ENCODE data around the gene TBC1D9.

Gene TBC1D9

GRCh38 chr4:140579278-140579677, 176.9 kb downstream of the TBC1D9 start:
- Histone ChIP-seq H3K27me3 (replicated peaks; ENCODE audit: insufficient read depth, low read length) (no peaks in the 10 kb centered on the region), H3K9me2 (replicated peaks; ENCODE audit: insufficient read depth, low read length) (no peaks in the 10 kb centered on the region), H3K9ac (ENCODE audit: low read length) (no peak overlapping the region), H3K79me2 (ENCODE audit: low read length) (no peaks in the 10 kb centered on the region), H3F3A (ENCODE audit: insufficient read depth, low read length) (no peaks in the 10 kb centered on the region), H2AFZ (ENCODE audit: low read length) (no peak overlapping the region), H3K4me2 (ENCODE audit: low read depth, low read length) (no peak overlapping the region), H3K9me3 (replicated peaks; ENCODE audit: insufficient read depth, low read length) (no peaks in the 10 kb centered on the region), H3K36me3 (replicated peaks; ENCODE audit: insufficient read depth, low read length) (no peaks in the 10 kb centered on the region), H3K27ac (ENCODE audit: low read length) (no peak overlapping the region), H3K4me1 (ENCODE audit: low read length) (no peaks in the 10 kb centered on the region), H3K4me3 (ENCODE audit: low read length) (no peak overlapping the region), H4K20me1 (ENCODE audit: insufficient read depth, low read length) (no peaks in the 10 kb centered on the region)
- TF ChIP-seq EZH2phosphoT487 (IDR thresholded peaks at IDR 0.05; ENCODE audit: low read length) = no peak
- no peak for DNase-seq

DNA sequence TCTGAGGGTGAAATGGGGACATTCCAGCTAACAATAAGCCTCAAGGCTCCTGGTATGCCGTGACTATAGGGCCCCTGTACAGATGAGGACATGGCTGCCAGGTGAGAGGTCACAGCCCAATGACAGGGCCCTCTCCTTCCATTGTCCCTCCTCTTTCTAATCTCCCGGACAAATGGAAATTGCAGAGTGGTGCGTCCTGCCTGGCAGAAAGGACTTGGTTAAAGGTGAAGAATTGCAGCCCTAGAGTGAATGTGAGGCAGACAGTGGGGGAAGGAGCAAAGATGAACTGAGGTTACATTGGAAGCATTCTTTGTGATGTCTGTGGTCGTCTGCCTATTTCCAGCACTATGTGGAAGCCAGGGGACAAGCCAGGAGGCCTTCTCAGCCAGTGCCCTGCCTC, 180.7 kb downstream of the TBC1D9 start:
- Histone ChIP-seq H3K4me3 (ENCODE audit: low read length) (no peak overlapping the region), H3K27ac (ENCODE audit: low read length) (no peak overlapping the region), H4K20me1 (ENCODE audit: insufficient read depth, low read length) (no peaks in the 10 kb centered on the region), H3K9me2 (replicated peaks; ENCODE audit: insufficient read depth, low read length) (no peaks in the 10 kb centered on the region), H3K79me2 (ENCODE audit: low read length) (no peaks in the 10 kb centered on the region), H3K36me3 (replicated peaks; ENCODE audit: insufficient read depth, low read length) (no peaks in the 10 kb centered on the region), H3K9me3 (replicated peaks; ENCODE audit: insufficient read depth, low read length) (no peaks in the 10 kb centered on the region), H2AFZ (ENCODE audit: low read length) (no peak overlapping the region), H3K4me1 (ENCODE audit: low read length) (no peaks in the 10 kb centered on the region), H3K9ac (ENCODE audit: low read length) (no peak overlapping the region), H3K4me2 (ENCODE audit: low read depth, low read length) (no peak overlapping the region), H3K27me3 (replicated peaks; ENCODE audit: insufficient read depth, low read length) (no peaks in the 10 kb centered on the region), H3F3A (ENCODE audit: insufficient read depth, low read length) (no peaks in the 10 kb centered on the region)
- no peak for TF ChIP-seq EZH2phosphoT487 (IDR thresholded peaks at IDR 0.05; ENCODE audit: low read length)
- TF ChIP-seq, protein P1, sequence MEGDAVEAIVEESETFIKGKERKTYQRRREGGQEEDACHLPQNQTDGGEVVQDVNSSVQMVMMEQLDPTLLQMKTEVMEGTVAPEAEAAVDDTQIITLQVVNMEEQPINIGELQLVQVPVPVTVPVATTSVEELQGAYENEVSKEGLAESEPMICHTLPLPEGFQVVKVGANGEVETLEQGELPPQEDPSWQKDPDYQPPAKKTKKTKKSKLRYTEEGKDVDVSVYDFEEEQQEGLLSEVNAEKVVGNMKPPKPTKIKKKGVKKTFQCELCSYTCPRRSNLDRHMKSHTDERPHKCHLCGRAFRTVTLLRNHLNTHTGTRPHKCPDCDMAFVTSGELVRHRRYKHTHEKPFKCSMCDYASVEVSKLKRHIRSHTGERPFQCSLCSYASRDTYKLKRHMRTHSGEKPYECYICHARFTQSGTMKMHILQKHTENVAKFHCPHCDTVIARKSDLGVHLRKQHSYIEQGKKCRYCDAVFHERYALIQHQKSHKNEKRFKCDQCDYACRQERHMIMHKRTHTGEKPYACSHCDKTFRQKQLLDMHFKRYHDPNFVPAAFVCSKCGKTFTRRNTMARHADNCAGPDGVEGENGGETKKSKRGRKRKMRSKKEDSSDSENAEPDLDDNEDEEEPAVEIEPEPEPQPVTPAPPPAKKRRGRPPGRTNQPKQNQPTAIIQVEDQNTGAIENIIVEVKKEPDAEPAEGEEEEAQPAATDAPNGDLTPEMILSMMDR (IDR thresholded peaks at IDR 0.05; ENCODE audit: low read length) = no peak
- no peak for TF ChIP-seq EZH2 (optimal IDR thresholded peaks at IDR 0.05; ENCODE audit: low read depth, low read length)
- no peak for DNase-seq

DNA sequence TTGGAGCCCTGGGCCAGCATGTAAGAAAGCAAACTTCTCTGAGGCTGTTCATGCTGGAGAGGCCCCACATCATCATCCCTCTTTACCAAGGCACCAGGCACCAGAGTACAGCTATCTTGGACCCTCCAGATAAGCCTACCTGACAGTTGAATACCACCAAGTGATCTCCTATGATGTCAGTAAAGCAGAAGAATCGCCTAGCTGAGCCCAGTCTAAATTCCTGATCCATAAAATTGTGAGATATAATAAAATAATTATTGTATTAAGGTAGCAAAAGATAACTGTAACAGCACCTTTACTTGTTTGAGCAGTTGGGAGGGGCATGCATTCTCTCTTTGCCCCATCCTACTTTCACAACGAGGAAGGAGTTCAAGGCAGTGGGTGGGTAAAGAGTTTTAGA, 184.6 kb downstream of the TBC1D9 start:
- Histone ChIP-seq H3K9me2 (replicated peaks; ENCODE audit: insufficient read depth, low read length) (no peaks in the 10 kb centered on the region), H3K27me3 (replicated peaks; ENCODE audit: insufficient read depth, low read length) (no peaks in the 10 kb centered on the region), H3K79me2 (ENCODE audit: low read length) (no peaks in the 10 kb centered on the region), H3K4me3 (ENCODE audit: low read length) (no peak overlapping the region), H3F3A (ENCODE audit: insufficient read depth, low read length) (no peaks in the 10 kb centered on the region), H2AFZ (ENCODE audit: low read length) (no peak overlapping the region), H3K9ac (ENCODE audit: low read length) (no peak overlapping the region), H4K20me1 (ENCODE audit: insufficient read depth, low read length) (no peaks in the 10 kb centered on the region), H3K27ac (ENCODE audit: low read length) (no peak overlapping the region), H3K9me3 (replicated peaks; ENCODE audit: insufficient read depth, low read length) (no peaks in the 10 kb centered on the region), H3K4me1 (ENCODE audit: low read length) (no peaks in the 10 kb centered on the region), H3K4me2 (ENCODE audit: low read depth, low read length) (no peak overlapping the region), H3K36me3 (replicated peaks; ENCODE audit: insufficient read depth, low read length) (no peaks in the 10 kb centered on the region)
- no peak for DNase-seq
- TF ChIP-seq EZH2phosphoT487 (IDR thresholded peaks at IDR 0.05; ENCODE audit: low read length) = no peak
- no peak for TF ChIP-seq EZH2 (optimal IDR thresholded peaks at IDR 0.05; ENCODE audit: low read depth, low read length)
- TF ChIP-seq, protein P1 (IDR thresholded peaks at IDR 0.05; ENCODE audit: low read length) = no peak

Data from MM.1S (cell line).